Pons (tissue), 1 donor: ENCODE data around the gene ATAD1.
"Not testable (repeated sequence)": the region's sequence is repeated elsewhere in the genome, so short reads cannot be mapped to it uniquely, and the experiment has no call there.

Source experiments
- DNase-seq: peaks from one replicate; pipeline ENCODE4 v3.0.0-alpha.2; 2016; ENCODE audit warnings: low spot score

Gene ATAD1

DNA sequence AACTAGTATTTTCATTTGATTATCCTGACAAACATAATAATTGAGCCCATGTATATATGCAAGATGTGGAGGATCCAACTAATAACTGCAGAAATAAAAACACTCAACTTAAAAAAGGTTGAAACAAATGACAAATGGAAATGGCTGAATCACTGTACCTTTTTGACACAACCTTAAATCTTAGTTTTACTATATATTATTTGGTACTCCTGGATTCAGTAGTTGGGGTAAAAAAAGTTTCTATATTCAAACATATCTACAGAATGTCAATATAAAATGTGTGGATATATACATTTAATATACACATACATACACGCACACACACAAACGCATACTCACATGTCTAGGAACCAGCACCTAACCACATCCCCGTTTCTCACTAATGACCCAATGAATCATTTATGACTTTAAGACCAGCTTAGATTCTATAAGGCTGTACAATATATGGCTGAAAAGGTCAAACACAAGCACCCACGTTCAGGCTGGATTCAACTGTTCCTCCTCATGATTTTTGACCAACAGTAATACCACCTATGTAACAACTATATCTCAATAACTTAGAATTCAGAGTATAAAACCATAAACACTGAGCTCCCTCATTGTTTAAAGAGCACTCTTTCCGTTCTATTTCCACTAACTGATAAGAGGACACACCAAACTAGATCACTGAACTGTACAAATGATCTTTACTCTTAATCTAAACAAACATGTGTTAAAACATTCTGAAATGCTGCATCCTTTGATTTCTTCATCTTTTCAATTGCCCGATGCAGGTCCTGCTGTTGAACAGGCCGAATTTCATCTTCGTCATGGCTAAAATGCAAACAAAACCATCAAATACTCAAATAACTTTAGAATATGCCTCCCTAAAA is 63.8 kb downstream of the ATAD1 start:
- no peak for DNase-seq

DNA sequence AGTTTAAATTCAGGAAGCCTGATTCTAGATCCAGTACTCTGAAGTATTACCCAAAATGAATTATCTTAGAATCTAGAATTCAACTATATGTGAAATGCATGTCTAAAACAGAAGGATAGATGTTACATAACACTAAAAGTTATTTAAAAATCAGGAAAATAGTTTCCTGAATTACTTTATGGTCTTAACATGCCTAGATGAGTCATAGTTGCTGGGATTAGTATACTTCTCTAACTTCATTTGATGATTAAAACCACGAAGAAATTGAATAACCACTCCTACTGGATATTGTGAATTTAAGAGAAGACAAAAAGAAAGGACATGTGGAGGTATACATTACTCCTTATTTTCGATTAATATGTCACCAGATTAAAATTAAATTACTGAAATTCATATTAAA is 65.5 kb downstream of the ATAD1 start:
- DNase-seq: no peak

DNA sequence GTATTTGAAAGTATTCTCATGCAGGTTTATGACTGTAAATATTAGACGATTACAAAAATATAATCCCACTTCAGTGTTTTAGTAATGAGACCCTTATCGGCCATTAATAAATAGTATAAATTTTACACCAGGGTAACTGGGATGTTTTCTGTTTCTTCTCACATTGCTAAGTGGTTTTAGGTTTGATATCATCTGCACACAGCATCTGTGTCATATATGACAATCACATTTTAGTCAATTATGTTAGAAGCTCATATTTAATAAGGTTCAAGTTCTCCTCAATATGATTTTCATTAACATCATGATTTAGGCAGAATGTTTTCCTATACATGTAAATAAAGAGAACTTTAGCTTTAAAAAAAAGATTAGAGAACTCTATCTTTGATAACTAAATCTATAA is 66.8 kb downstream of the ATAD1 start:
- no peak for DNase-seq

DNA sequence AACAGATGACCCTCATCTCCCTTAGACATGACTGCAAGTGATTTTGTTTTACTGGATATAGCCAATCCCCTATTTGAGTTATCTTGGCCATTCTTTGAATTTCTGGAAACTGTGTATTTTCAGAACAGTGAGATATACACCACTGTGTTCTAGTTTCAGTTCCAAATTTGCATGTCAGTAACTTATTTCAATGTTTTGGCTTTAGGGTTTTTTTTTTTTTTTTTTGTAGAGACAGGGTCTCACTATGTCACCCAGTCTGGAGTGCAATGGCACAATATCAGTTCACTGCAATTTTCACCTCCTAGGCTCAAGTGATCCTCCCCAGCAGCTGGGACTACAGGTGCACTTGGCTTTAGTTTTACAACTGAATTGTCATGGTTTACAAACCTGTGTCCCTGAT is 67.2 kb downstream of the ATAD1 start:
- no peak for DNase-seq

DNA sequence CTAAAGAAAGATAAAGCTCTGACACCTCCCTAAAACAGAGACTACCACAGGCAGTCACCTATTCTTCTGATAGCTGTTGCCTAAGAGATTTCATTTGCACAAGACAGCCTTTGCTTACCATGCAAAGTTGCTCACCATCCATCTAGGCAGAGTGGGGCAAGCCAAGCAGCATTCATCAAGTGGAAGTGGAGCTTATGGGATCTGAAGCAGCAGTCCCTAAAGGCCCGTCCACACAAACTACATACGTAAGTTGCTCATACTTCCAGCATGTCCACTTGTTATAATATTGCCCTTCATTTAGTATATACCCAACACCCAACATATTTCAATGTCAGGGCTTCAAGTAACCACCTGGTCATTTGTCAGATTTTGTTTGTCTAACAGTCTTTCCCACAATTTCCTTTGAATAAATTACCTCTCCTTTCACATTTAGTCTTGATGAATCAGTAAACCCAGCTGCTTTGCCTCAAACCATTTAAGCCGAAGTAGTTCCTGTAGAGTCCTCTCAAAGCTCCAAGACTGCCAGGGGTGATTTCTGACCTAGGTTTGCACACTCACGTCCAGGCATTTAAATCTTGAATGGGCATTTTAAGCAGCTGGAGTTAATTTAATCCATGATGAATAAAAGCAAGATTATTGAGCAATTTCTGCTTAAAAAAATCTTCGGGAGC is 67.9 kb downstream of the ATAD1 start:
- DNase-seq: no peak

DNA sequence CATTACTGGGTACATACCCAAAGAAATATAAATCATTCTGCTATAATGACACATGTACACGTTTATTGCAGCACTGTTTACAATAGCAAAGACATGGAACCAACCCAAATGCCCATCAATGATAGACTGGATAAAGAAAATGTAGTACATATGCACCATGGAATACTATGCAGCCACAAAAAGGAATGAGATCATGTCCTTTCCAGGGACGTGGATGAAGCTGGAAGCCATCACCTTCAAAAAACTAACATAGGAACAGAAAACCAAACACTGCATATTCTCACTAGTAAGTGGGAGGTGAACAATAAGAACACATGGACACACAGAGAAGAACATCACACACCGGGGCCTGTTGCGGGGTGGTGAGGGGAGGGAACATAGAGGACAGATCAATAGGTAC is 69.8 kb downstream of the ATAD1 start:
- DNase-seq: not testable (repeated sequence)

DNA sequence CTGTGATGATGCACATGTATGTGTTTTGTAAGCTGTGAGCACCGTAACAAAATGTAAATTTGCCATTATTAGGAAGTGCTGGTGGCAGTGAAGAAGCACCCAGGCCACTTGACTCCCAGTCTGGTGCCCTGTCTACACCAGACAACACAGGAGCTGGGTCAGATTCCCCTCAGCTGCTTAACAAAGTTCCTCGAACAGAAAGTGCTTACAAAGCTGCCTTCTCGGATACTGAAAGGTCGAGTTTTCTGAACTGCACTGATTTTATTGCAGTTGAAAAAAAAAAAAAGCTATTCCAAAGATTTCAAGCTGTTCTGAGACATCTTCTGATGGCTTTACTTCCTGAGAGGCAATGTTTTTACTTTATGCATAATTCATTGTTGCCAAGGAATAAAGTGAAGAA is 71.1 kb downstream of the ATAD1 start:
- no peak for DNase-seq

DNA sequence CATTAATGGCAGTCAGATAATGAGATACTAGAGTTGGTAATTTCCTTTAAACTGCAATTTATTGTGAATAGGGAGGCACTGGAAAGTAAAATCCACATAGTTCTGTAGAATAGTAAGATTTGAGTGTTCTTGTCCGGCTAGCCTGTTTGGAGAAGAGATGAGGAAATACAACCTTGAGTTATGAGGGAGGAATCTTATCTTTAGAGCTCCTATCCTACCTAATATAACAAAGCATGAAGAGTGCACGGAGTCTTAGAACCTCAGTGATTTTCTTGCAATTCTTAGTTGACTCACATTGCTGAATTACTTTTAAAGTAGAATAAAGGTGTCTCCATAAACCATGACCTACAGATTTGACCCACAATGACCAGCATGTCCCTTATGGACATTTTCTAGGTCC is 73.4 kb downstream of the ATAD1 start:
- DNase-seq: no peak

DNA sequence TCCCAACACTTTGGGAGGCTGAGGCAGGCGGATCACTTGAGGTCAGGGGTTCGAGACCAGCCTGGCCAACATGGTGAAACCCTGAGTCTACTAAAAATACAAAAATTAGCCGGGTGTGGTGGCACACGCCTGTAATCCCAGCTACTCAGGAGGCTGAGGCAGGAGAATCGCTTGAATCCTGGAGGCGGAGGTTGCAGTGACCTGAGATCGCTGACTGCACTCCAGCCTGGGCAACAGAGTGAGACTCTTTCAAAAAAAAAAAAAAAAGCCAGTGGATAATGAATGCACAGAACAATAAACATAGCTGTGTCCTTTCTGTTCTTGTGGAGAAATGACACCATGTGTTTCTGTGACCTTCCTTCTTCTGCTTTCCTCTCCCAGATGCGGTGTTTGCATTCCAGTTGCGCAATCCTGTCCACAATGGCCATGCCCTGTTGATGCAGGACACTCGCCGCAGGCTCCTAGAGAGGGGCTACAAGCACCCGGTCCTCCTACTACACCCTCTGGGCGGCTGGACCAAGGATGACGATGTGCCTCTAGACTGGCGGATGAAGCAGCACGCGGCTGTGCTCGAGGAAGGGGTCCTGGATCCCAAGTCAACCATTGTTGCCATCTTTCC is 74.9 kb downstream of the ATAD1 start:
- DNase-seq: not testable (repeated sequence)

DNA sequence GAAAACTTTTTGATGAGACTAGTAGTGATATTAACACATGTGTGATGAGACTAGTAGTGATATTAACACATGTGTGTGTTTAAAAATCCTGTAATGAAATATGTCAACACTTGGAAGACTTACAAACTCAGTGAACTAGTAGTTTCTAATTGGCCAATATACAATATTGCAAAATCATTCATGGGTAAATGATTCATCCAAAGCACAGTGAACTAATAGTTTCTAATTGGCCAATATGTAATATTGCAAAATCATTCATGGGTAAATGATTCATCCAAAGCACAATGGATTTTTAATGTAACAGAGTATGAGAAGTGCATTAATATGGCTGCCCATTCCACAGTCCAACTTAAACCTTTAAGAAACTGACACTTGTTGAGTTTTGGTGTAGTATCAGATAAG is 77.8 kb downstream of the ATAD1 start:
- DNase-seq: no peak

DNA sequence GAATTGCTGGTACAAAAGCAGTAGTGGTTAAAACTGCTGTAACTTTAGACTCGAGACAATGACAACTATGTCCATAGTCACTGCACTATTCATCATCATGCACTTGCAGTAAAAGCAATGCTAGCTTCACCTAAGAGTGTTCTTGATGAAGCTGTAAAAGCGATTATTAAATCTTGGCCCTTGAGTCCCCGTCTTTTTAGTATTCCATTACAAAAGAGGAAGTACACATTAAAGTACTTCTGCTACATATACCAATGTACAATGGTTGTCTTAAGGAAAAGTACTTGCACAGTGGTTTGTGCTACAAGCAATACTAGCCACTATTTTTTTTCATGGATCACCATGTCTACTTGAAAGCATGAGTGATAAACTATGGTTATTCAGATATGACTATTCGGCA is 78.3 kb downstream of the ATAD1 start:
- no peak for DNase-seq

DNA sequence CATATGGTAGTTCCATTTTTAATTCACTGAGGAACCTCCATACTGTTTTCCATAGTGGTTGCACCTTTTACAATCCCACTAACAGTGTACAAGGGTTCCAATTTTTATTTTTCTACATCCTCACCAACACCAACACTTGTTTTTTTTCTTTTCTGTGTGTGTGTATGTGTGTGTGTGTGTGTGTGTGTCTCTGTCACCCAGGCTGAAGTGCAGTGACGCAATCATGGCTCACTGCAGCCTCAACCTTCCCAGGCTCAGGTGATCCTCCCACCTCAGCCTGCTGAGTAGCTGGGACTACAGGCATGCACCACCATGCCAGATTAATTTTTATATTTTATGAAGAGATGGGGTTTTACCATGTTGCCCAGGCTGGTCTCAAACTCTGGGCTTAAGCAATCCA is 79.8 kb downstream of the ATAD1 start:
- not testable (repeated sequence) for DNase-seq

DNA sequence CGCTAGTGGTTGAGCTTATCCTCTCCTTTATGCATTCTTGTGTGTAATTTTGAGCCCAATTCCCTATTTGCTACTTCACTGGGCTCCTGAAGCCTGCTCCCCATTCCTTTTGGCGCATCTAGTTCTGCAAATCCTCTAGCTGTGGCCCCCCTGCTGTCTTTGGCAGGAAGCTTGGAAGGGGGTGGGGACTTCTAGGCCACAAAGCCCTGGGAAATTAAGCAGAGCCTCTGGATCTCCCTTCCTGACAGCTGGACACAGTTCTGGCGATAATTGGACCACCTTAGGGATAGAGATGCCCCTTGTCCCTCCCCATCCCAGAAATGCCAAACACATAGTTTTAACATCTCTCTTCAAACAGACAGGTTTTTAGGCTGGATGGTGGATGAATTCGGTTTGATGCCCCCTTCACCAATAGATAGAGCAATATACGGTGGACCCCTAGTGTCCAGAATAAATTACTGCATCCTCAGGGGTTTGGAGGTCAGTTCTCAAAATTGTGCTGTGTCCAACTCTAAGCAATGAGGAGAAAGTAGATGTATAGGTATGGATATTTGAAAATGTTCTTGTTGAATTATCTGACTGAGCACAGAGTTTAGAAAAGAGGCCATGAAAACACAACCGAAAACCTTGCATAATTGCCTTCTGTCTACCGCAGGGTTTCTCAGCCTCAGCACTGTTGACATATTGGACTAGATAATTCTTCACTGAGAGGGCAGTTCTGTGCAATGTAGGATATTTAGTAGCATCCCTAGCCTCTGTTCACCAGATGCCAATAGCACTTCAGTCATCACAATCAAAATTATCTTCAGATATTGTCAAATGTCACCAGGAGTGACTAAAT is 82.8 kb downstream of the ATAD1 start:
- peak; percentile 48 for DNase-seq

DNA sequence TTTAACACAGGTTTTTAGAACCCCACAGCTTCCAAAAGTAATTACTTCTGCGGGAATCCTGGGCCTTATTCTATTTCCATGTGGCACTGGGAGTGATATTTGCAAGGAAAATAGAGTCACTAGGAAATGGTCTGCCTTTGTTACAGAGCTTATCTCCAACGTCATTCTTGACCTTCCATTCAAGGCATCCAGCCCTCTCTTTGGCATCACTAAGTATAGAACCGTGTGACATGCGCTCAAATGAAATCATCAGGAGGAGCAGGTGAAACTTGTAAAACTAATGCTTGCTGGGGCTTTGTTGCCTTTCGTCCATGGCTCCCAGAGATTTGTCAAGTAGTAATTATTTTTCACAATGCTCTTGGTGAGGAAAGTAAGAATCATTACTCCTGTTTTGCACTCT is 84.9 kb downstream of the ATAD1 start:
- DNase-seq: no peak

DNA sequence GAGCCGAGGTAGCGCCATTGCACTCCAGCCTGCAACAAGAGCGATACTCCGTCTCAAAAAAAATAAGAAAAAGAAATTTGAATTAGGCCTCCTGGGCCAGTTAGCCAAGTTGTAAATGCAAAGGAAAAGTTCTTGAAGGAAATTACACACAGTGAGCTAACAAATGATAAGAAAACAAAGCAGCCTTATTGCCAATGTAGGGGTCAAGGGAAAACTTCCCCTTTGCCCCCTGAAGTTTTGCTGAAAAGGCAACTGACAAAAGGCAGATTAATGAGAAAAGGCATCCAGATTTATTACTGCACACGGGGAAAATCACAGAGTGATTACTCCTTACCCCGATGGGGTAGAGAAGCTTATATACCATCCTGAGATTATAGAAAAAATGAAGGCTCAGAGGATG is 88.1 kb downstream of the ATAD1 start:
- no peak for DNase-seq

DNA sequence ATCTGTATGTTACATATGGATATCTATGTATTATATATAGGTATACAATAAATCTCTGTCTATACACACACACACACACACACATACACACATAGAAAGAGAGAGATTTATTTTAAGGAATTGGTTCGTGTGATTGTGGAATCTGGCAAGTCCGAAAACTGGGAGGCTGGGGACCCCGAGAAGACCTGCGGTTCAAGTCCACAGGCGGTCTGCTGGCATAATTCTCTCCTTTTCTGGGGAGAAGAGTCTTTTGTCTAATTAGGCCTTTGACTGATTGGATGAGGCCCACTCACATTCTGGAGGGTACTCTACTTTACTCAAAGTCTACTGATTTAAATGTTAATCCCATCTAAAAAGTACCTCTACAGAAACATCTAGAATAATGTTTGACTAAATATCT is 93.2 kb downstream of the ATAD1 start:
- DNase-seq: no peak

DNA sequence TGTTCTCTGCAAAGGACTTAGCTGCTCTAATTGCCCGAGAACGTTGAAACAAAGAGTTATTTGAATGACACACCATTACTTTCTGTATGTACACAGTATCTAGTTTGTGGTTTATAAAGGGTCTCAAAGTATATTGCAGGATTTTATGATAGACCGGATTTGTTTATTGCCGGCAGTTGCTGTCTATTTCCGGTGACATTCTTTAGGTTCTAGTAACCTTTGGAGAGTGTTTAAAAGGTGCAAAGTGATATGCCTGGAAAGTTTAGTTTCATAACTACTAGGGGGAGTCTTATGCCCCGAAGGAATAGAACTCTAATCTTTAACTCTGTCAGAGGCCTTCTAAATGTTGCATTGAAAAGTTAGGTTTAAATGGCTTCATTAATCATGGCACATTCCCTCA is 94.5 kb downstream of the ATAD1 start:
- no peak for DNase-seq

DNA sequence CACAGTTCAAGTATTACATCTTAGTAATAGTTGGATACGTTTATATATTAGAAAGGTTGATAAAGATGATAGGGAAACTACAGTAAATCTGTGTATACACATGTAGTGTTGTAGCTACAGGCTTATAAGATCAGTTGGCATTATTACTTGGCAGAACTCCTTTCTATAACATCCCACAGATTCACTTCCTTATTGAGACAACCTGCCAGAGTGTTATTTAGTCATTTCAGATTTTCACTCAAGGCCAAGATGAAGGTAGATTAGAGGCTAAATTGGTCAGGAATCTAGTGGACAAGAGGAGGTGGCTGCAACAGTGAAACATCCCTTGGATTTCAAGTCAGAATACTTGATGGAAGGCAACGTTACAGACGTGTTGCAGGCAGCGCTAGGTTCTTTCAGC is 95.3 kb downstream of the ATAD1 start:
- DNase-seq: no peak

DNA sequence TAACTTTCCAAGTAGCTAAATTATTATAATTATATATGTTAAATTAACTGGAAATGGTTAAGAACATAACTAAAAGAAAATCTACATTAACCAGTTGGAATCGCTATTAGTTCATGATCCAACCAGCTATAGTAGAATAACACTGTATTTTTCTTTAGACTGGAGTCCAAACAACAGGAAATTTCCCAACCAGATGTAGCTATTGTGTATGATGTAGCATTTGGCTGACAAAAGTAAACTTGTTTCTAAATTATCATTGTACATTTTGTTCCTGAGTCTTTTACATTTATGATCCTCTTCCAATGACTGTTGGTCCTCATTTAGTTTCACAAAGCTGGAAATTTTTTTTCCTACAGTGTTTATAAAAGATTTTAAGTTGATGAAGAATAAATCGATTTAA is 96.2 kb downstream of the ATAD1 start:
- DNase-seq: no peak

DNA sequence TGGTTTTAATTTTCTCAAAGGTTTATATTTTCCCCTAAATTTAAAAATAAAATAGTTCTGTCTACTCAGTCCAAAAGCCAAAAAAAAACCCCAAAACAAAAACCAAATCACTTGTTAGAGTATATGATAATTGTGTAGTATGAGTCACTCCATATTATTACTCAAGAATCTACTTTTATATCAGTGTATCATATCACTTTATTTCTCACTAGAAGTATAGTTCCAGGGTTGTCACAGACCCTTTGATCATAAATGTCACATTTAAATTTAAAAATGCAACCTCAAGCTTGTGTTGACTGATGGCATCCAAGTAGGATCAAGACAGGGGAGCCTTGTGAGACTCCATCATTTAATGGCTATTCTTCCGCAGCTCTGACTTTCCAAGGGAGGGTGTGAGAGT is 97.4 kb downstream of the ATAD1 start:
- no peak for DNase-seq

DNA sequence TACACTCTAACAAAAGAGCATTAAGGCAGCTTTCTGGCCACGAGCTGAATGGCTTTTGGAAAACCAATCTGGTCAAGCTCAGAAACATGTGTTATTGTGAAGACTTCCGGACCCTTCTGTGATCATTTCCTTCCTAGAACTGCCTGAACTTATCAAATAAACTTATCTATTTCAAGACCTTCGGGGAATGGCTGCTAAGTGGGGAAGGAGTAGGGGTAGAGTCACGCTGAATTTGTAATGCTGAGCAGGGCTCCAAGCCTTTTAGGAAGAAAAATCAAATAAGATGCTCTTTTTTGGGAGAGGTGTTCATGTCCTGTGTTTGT is 101.7 kb downstream of the ATAD1 start:
- DNase-seq: no peak

DNA sequence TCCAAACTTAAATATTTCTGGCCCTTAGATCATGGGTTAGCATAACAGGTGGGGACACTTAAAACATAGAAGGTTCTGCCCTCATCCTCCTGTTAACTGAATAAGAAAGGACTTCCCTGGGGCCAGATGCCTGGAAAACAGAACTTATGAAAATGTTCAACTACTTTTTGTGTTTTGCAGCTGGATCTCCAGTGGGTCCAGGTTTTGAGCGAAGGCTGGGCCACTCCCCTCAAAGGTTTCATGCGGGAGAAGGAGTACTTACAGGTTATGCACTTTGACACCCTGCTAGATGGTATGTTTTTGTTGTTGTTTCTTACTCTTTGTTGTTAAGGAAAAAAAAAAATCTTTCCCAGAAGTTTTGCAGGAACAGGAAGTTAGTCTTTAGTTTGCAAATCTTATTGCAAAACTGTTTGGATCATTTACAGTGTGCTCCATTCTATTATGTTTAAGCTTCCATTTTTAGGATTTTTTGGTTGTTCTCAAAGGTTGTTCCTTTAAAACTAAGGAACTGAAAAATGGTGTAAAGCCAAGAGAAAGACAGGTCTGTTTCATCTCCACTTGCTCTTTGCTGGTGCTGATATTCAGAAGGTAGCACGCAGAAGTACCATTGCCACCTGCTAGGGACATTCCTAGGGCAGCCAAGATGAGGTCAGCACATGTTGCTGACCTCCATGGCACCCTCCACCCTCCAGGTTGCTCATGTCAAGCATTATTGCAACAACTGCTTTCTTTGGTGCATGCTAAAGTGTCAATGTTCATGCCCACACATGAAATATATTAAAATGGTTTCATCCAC is 102.3 kb downstream of the ATAD1 start:
- DNase-seq: no peak
